ENCODE results near the gene NEK7.

- TF ChIP-seq CTCF (IDR thresholded peaks at IDR 0.05; ENCODE audit: poor library complexity) (peak; percentile 72), EZH2phosphoT487 (IDR thresholded peaks at IDR 0.05; ENCODE audit: low read depth, severe bottlenecking, unreplicated experiment) (no peak)
These were observed 570 bp upstream of the NEK7 start for GRCh38 chr1:198156111-198156744.
